Bone marrow (tissue), 2 donors: Measurements from ENCODE around the gene OR13J1.
A peak's percentile ranks its signal among the peaks of the same experiment; 100 is the strongest.

ENCODE experiments used
- DNase-seq, 2 donors: peaks; one replicate each; lab custom pipeline; 2025; lab: John Stamatoyannopoulos, UW

Gene OR13J1

DNA sequence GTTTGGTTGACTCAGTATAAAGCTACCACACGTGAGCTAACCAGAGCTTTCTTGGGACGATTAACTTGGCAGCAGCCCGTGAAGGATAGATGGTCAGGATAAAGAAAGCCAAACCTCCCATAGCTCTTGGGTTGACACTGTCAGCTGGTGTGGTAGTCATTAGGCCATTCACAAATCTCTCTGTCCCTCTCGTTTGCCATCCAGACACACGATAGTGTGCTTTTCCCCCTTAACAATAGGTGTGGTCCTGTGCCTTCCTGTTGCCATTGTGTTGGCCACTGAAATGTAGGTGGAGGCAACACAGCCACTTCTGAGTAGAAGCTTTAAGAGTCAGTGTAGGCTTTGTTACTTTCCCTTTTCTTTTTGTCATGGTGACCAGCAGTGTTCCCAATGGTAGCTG is 11.7 kb downstream of the OR13J1 start:
- no peak for DNase-seq

DNA sequence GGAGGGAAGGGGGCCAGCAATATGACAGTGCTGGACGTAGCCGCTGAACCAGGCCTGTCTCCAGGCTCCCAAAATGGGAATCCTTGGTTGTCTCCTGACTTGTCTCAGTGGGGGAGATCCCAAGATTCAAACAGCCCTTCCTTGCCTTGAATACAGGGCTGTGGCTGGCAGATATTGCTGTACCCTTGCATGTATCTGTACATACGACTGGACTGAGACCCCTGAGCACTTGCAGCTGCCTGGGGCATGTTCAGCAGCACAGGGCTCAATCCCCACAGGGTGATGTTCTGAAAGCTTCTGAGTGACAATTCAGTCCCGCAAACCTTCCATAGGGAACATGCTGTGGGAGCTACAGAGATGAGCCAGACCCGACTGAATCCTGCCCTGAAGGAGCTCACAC is 13.3 kb downstream of the OR13J1 start:
- no peak for DNase-seq

DNA sequence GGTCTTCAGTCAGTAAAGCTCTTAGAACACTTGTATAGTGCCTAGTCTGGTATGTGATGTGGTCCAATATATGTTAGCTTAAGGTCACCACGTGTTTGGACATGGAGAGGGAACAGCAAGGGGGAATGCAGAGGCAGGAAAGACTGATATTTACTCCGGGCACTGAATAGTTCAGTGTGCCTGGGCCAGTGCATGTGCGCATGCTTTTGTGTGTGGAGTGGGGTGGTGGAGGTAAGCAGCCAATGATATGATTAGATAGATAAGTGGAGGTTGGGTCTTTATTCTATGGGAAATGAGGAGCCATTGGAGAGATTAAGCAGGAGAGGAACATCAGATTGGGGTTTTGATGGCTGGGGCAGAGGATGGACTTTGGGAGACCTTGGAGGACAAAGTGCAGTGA is 14.0 kb downstream of the OR13J1 start:
- no peak for DNase-seq

DNA sequence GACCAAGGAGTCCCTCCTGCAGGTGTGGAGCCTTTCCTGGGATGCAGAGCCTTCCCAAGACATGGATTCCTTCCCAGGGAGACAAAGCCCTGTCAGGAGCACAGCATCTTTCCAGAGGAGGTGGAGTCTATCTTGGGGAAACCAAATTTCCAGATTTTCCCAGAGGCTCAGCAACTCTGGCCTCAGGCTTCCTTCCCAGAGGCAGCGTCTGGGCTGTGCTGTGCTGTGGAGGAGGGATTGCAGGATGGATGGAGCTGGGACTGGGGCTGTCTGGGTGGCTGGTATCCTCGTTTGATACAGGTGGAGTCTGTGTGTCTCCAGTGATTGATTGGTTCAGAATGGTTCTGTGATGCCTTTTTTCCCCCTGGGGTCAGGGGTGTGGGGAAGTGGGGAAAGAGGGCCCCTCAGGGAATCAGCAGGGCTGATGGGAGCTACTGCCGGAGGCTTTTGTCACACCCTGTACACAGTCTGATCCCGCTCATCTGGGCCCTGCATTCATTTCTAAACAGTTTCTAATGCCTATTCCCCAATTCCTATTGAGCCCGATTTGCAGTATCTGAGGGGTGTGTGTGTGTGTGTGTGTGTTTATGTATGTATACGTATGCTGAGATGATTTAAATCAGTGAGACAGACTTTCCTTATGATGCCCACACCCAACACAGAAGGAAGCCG is 16.0 kb downstream of the OR13J1 start:
- no peak for DNase-seq

DNA sequence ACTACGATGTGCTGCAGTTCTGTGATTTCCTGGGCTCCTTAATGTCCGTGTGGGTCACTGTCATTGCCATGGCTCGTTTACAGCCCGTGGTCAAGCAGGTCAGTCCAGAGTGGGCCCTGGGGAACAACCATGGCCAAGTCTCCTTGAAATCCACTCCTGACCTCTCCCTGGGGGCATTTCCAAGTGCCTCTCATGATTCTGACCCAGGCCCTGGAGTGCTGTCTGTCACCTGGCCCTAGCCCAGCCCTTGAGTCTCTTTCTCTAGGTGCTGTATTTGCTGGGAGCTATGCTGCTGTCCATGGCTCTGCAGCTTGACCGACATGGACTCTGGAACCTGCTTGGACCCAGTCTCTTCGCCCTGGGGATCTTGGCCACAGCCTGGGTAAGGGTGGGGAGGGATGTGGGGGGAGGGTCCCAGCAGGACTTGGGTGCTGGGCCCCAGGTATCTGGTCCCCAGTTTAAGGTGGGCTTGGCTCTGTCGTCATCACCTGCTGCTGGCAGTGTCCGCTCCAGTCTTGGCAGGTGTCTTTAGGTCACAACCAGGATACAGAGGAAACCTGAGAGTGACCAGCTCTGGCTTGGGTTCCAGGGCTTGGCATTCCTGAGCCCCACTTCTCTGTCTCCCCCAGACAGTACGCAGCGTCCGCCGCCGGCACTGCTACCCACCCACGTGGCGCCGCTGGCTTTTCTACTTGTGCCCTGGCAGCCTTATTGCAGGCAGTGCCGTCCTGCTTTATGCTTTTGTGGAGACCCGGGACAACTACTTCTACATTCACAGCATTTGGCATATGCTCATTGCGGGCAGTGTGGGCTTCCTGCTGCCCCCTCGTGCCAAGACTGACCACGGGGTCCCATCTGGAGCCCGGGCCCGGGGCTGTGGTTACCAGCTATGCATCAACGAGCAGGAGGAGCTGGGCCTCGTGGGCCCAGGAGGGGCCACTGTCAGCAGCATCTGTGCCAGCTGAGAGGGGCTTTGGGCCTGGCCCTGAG is 17.0 kb downstream of the OR13J1 start:
- no peak for DNase-seq

DNA sequence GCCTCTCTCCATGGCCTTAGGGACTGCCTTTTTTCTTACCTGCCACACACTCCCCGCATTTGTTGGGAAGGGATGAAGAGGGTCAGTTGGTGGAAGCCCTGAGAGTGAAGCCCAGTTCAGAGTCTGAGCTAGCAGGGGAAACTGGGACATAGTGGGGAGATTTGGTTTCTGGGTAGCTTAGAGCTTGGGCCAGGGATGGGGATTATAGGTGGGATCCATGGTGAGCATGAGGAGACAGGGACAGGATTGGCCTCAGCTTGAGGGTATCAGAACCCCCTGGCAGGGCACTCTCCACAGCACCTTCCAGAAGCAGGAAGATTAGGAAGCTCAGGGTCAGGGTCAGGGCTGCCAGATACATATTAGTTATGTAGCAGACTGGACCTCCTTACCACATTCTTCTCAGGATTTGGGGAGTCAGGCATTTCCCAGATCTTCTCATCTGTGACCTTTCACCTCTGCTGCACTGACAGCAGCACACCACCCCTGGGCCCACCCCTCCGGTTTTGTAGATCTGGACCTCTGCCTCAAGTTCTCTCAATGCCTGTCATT is 17.9 kb downstream of the OR13J1 start:
- no peak for DNase-seq

DNA sequence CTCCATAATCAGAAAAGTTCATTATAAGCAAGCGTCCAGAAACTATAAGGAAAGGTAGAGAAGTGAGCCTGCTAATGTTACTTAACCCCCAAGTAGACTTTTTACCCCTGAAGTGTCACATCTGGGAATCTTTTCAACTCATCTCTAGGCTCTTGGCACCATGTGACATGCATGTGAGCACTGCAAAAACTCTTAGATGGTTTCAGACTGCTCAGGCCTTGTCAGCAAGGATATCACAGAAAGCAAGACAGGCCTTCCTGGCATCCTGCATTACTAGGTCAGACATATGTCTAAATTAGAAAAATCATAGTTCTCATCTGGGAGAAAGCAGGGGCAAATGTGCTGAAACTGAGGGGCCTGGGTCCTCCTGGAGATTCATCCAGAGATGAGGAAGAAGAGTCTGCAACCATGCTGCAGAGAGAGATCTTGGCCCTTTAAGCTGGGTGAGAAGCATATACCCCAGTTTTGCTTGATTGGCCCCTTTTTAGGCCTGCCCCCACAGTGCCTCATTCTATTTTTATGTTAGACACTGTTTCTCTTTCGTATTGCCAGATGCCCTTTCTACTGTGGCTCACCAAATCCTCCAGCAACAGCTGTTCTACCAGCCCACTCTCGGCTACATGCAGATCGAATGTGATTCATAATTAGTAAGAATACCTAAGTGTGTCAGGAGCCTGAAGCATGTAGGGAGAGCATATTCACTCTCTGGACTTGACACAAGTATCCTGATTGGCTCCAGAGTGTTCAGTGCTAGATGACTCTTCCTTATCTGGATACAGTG is 22.2 kb downstream of the OR13J1 start:
- no peak for DNase-seq

DNA sequence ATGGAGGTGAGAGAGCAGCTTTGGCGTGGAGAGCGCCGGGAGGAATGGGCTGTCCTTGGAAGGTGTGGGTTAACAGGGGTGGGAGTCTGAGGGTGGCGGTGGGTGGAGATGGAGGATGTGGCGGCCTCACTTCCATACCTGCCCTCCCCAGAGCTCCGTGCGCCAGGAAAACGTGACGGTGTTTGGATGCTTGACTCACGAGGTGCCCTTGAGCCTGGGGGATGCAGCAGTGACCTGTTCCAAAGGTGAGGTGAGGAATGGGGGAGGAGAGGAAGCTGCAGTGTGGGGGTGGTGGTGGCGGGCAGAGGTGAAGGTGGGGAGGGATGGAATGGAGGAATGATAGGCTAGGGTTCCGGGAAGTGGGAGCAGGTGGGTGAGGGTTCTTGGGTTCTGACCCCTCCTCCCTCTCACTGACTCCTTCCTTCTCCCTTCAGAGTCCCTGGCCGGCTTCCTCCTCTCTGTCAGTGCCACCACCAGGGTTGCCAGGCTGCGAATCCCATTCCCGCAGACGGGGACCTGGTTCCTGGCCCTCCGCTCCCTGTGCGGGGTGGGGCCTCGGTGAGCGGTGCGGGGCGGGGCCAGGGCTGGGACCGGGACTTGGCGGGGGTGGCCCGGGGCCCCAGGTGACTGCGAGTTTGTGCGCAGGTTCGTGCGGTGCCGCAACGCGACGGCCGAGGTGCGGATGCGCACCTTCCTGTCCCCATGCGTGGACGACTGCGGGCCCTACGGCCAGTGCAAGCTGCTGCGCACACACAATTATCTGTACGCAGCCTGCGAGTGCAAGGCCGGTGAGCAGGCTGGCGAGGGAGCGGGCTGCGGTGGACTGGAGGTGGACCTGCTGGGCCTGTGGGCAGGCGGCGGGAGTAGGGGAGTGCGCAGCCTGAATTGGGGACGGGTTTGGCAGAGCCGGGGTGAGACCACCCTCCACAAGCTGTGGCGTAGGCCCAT is 24.1 kb downstream of the OR13J1 start:
- DNase-seq = no peak

DNA sequence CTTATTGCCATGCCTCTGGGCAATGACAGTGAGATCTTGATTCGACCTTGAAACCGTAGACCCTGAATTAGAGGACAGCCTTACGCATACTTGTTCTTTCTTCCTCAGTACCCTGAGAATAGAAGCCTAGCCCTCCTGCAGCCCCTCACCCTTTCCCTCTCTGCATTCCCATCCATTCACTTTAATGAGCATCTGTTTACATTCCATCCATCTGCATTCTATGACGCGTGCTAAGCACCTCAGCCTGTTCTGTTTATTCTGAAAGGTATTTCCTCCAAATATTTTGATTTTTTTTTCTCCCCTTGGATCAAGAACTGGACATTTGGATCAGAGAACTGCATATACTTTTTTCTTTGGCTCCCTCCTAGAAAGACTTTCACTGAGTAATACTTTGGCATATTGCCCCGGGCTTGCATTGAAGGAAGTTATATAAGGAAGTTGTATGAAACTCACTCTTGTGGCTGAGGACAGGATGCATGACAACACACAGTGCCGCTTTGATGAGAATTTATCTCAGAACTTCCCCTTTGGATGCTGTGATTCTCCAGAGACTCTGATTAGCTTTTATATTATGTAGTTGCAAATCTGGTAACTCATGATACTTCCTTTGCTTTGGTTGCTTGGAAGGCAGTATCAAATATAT is 25.5 kb downstream of the OR13J1 start:
- DNase-seq = peak in 1 of 2 donors; percentile 96

DNA sequence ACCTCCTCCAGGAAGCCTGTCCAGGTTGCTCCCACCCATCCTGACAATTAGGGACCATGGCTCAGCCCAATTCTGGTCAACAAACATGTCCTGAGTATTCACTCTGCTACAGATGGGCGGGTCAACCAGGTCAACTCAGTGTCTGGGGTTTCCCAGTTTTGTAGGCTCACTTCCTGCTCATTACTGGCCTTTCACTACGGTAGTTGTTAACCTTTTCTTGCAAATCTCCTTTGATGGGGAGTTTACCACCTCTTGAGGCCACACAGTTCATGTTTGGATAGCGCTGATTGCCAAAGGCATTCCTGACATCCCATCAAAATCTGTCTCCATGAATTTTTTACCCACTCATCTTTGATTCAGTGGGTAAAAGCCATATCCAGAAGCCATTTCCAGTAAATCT is 27.4 kb downstream of the OR13J1 start:
- DNase-seq = no peak

DNA sequence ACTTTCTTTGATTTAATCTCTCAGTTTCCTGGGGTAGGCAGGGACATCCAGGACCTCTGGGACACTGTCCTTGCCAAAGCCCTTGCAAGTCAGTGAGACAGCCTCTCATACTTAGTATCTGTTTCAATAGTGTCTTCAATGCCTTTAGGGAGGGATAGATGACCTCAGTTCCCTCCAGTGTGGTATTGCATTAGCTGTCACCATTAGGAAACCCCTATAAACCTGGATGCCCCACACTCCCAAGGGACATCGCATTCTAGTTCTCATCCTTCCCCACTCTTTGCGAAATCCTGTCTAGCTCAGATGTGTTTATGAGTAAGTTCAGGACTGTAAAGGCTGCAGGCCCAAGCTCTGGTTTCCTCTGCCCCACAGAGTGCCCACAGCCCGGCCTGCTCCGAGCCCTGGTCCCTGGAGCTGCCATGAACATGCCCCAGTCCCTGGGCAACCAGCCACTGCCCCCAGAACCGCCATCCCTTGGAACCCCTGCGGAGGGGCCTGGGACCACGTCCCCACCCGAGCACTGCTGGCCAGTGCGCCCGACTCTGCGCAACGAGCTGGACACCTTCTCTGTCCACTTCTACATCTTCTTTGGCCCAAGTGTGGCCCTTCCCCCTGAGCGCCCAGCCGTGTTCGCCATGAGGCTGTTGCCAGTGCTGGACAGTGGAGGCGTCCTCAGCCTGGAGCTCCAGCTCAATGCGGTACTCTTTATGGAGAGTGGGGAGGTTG is 28.0 kb downstream of the OR13J1 start:
- no peak for DNase-seq

DNA sequence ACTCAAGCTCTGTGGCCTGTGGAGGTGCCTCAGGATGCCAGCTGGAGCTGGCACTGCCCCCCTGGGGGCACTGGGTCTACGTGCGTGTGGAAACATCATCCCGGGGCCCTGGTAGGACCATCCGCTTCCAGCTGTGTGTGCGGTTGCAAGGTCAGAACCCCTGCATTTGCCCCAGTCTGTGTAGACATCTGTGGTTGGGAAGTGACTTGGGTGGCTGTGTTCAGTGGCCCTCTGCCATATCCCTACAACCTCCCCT is 28.6 kb downstream of the OR13J1 start:
- no peak for DNase-seq

DNA sequence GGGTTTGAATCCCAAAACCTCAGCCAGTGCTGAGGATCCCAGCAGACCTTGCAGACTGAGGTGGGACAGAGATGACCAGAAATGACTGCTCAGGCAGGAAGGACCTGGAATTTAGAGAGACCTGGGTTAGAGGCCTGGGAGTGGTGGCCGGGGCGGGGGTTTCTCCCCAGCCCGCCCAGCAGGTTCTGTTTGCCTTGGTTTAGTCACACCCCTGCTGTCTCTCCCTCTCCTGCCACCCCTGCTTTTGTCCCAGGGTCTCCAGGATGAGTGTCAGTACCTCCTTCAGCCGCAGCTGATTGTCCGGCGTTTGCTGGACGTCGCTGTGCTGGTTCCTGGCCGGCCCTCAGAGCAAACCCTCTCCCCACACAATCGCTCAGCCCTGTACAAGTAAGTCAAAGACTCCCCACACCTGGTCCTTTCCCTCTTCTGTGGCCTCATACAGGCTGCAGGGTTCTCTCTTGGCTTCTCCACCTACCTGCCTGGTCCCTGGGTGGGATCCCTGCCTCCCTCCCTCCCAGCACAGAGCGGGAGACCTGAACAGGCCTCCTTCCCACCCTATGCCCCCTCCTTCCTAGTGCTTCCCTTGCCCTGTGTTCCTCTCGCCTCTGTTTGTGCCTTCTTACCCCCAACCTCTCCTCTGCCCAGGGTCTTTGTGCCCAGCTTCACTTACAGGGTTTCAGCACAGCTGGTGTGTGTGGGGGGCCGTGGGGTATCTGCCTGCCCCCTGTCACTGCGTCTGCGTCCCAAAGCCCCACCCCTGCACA is 29.1 kb downstream of the OR13J1 start:
- DNase-seq = no peak

DNA sequence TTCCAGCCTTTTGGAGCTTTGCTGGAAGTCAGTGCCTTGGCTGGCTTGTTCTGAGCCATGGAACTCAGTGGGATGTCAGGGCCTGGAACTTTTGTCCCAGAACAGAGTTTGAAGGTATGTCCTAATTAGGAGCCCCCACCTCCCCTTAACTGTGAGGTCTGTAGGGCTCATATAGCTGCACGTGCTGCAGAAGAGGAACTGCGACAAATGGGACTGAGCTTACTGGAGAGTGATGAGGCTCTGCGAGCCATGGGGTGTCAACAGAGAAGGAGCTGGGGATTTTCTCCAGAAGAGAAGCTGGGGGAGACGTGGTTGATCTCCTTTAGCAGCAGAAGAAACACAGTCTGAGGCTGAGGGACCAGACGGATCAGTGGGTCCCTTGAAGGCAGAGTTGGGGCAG is 30.3 kb downstream of the OR13J1 start:
- no peak for DNase-seq

DNA sequence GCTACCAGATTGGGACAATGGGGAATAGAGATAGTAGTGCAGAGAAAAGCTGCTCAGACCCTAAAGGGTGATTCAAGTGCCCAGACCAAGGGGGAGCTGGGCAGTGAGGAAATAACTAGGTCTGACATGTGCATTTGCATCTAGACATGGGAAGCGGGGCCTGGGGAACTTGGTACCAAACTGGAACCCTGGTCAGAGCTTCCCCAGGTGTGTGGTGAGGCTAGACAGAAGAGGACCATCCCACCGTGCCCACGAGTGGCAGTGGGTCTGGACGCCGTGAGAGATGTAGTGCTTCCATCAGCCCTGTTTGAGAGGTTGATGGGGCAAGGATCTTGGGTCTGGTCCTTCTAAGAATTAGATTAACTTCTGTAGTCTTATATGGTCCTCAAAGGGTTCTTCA is 33.6 kb downstream of the OR13J1 start:
- DNase-seq = no peak

DNA sequence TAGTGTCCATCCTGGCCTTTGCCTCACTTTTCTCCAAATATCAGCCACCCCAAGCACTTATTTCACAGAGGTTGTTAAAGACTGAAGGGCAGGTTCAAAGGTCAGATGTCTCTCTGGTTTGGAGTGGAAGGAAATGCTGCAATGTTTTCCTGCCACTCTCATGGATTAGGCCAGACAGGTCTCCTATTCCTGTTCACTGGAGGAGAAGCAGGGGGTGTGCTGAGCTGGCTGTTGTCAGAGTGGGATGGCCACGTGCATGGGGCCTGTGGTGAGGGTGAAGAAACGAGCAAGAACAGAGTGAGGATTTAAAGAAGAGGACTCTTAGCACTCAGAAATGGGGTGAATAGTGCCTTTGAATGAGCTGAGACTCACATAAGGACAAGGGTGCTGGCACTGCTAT is 34.4 kb downstream of the OR13J1 start:
- DNase-seq = no peak

DNA sequence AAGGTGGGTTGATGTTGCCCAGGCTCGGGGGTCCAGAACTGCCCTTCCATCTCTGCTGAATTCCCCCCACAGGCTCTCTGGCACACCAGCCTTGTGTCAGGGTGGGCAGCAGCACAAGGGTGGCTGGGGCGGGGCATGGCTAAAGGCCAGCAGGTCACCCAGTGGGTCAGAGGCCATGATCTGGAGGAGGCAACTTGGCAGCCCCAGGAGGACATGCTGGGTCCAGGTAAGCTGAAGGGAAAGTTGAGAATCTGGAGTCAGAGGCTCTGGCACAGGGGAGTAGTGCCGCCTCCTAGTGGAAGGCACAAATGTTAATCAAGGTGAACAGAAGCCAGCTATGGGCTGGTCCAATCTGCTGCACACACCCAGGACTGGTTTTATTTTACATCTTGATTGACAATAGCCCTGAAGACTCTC is 35.0 kb downstream of the OR13J1 start:
- DNase-seq = no peak

DNA sequence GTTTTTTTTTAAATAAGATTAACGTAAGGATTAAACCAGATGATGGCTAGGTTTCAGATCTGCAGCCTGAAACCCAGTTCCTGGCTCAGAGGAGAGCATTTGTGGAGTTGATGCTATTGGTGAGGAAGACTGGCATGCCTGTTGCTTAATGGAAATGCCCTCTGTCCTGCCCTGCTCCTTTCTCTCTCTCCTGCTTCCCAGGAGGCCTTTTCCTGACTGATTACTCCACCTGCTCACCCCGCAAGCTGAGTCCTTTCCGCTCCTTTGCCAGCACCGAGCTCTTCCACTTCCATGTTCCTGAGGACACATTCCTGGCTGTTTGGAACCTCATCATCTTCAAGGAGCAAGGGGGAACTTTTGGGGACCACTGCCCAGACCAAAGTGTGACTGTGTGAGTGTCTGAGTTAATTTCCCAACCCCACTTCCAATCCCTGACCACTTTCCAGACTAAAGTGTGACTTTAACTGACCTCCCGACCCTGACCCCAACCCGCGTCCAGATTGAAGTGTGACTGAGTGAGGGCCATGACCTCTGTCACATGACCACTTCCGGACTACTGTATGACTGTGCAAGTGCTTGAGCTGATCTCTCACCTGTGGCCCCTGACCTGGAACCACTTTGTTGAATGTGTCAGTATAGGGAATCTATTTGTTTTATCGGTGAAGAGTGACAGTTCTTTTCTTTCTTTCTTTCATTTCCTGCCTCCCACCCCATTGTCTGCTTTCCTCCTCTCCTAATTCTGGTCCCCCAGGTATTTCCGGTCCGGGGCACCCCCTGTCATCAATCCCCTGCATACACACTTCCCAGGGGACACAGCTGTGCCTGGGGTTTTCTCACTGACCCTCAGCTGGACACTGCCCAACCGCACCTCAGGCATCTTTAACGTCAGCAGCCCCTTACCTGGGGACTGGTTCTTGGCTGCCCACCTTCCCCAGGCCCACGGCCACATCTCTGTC is 35.7 kb downstream of the OR13J1 start:
- DNase-seq = no peak
